Stimulated activated CD4-positive, alpha-beta T cell treated with anti-CD3 and anti-CD28 coated beads, Interleukin-2, amount 100 ng/mL, for 48 hours (primary cell): ENCODE measurements around the gene LAMB1.
"Not testable (repeated sequence)": the region's sequence is repeated elsewhere in the genome, so short reads cannot be mapped to it uniquely, and the experiment has no call there.

Experiments used
- DNase-seq, 2 donors: peaks; one replicate each; pipeline ENCODE4 v3.0.0-alpha.2; 2020

The LAMB1 gene

DNA sequence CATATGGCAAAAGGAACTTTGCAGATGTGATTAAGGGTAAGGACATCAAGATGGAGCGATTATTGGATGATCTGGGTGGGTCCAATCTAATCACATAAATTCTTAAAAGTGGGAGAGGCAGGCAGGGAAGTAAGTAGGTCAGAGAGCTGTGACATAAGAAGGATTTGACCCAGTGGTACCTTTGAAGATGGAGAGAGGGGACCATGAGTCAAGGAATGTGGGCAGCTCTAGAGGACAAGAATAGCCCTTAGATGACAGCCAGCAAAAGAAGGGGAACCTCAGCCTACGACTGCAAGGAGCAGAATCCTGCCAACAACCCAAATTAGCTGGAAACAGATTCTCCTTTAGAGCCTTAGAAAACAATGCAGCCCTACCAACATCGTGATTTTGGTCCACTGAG lies 34.5 kb downstream of the LAMB1 start:
- DNase-seq: no peak

GRCh38 chr7:107967420-107967819 lies 35.5 kb downstream of the LAMB1 start:
- DNase-seq: no peak

GRCh38 chr7:107966711-107967110 lies 36.2 kb downstream of the LAMB1 start:
- no peak for DNase-seq

- DNase-seq: no peak
Measured at GRCh38 chr7:107964510-107964909, 38.5 kb downstream of the LAMB1 start.

DNA sequence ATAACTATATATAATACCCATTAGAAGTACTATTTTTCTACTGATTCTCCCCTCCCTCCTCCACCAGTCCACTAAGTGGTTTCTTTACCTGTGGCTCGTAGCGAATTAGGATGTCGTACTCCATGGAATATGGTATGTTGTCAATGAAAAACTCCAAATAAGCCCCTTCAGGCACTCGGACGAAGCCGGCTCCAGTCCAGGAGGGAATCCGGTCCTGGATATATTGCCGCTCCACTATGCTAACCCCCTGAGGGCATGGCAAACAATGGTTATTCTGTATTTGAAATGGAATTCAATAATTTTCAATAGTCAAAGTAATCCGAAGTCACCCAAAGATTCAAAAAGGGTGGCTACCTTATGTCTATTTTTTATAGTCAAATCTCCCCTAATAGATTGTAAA lies 40.1 kb downstream of the LAMB1 start:
- no peak for DNase-seq

DNA sequence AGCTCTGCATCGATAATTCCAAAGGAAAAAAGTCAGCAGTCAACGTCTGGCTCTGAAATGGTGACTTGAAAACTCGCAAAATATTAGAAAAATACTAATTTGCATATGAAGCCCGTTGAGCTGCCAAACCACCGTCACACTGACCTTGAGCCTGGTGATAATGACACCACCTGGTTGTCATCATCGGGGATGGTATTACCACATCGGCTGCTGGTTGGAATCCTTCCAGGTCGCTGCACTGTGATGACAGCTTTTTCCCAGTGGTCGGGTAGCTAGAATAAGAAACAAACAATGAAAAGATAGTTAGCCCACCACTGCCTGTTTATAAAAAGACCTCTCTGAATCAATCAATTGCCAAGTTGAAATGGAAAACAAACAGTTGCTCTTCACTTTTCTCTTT lies 41.6 kb downstream of the LAMB1 start:
- DNase-seq: no peak

- no peak for DNase-seq
Measured at GRCh38 chr7:107960272-107960671, 42.7 kb downstream of the LAMB1 start.

- no peak for DNase-seq
Measured at GRCh38 chr7:107959527-107959898, 43.4 kb downstream of the LAMB1 start.

GRCh38 chr7:107958764-107959526 lies 44.0 kb downstream of the LAMB1 start:
- no peak for DNase-seq

GRCh38 chr7:107957436-107957835 lies 45.5 kb downstream of the LAMB1 start:
- DNase-seq: no peak

DNA sequence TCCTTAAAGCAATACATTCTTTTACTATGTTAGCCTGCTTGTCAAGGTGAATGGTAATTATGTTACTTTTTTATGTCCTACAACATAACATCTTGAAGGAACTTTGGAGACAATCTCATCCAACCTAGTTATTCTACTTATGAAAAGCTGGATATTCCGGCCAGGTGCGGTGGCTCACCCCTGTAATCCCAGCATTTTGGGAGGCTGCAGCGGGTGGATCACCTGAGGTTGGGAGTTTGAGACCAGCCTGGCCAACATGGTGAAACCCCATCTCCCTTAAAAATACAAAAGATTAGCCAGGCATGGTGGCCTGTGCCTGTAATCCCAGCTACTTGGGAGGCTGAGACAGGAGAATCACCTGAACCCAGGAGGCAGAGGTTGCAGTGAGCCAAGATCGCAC lies 46.0 kb downstream of the LAMB1 start:
- DNase-seq: not testable (repeated sequence)

DNA sequence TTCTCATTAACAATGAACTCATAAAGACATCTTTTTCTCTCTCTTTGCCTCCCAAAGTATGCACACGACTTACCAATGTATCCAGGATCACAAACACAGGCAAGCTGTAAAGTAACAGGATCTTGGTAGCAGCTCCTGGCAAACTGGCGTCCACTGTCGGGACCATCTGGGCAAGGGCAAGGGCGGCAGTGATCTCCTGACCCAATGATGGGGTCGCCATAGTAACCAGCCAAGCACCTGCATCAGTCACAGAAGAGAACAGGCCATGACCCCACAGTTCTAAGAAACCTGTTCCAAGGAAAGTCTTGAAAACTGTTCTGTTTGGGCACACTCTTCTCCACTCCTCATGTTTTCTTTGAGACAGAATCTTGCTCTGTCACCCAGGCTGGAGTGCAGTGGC lies 47.6 kb downstream of the LAMB1 start:
- DNase-seq: no peak

DNA sequence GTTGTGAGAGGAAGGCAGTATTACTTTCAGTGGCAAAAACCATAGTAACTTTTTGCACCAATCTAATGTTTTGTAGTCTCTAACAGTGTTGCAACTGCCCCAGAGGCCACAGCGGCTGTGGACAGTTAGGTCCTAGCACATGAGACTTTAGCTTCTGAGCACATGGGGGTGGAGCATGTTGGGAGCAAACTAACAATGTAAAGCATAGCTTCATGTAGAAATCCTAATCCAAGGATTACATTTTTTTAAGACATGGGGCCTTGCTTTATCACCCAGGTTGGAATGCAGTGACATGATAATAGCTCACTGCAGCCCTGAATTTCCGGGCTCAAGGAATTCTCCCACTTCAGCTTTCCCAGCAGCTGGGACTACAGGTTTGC lies 49.0 kb downstream of the LAMB1 start:
- DNase-seq: no peak

GRCh38 chr7:107953265-107953923 lies 49.6 kb downstream of the LAMB1 start:
- DNase-seq: no peak

- no peak for DNase-seq
Measured at GRCh38 chr7:107951896-107952295, 51.1 kb downstream of the LAMB1 start.

GRCh38 chr7:107951172-107951787 lies 51.7 kb downstream of the LAMB1 start:
- no peak for DNase-seq

DNA sequence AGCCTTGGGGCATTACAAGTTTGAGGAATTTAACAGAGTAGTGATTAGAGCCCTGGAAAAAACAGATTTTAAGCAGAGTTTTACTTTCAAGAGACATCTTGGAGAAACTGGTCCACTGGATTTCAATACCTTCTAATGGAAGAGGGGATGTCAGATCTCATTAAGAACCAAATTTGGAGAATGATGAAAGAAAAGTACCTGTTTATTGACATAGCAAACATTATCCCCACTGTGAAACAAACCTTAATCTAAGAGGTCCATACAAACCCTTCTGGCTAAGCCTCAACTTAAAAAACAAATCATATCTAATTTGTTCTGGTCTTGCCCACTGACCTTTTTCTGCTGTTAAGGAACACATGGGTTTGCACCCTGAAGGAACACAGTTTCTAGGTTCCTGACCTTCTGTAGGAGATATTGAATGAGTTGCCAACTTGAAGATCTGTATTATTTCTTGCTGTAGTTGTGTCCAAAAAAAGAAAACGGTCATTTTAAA lies 53.5 kb downstream of the LAMB1 start:
- no peak for DNase-seq

DNA sequence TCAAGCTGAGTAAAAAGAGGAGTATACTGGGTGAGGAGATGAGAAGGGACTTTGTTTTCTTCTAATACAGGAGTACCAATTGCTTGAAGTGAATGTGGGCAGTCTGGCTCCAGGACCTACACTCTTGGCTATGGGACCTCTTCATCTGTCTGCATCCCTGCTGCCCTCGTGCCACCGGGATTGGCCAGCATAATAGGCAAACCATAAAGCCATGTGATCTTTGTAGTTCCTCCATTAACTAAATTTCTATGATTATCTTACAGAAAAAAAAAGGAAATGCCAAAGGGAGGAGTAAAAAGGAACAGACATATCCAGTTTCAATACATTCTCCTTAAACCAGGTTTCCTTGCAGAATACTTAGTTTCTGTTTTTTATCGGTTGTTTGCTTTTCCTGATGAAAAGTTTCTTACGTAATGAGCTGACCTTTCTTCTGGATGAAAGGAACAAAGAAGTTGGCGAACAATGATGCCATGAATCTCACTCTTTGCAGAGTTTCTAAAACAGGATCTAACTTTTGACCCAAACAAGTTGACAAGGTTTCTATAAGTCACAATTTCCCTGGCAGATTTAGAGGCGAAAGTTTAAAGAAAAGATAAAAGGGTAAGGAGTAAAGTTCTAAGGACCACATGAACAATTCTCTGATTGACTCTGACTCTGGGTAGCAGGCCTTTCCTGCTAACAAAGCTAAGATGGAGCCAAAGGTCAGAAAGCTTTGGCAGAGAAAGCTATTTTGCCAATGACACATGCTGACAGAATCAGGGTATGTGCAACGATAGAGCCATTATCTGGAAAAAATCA lies 54.1 kb downstream of the LAMB1 start:
- no peak for DNase-seq

- no peak for DNase-seq
Measured at GRCh38 chr7:107946881-107947280, 56.1 kb downstream of the LAMB1 start.

- no peak for DNase-seq
Measured at GRCh38 chr7:107946451-107946850, 56.5 kb downstream of the LAMB1 start.

DNA sequence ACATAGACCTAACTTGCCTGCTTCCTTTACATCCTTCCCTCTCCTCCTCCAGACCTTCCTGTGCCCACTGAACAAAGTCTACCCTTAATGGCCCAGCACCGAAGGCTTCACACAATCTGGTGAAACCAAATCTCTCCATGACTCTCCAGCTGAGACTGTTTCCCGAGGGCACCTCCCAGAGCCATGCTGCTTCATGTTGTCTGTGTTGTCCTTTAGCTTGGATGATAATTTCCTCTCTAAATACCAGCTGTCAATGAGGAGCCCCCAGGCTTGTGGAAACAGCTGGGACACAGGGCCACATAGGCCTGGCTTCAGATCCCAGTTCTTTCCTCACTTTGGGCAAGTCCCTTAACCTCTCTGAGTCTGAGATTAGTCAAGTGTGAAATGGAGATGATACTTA lies 57.6 kb downstream of the LAMB1 start:
- DNase-seq: no peak

DNA sequence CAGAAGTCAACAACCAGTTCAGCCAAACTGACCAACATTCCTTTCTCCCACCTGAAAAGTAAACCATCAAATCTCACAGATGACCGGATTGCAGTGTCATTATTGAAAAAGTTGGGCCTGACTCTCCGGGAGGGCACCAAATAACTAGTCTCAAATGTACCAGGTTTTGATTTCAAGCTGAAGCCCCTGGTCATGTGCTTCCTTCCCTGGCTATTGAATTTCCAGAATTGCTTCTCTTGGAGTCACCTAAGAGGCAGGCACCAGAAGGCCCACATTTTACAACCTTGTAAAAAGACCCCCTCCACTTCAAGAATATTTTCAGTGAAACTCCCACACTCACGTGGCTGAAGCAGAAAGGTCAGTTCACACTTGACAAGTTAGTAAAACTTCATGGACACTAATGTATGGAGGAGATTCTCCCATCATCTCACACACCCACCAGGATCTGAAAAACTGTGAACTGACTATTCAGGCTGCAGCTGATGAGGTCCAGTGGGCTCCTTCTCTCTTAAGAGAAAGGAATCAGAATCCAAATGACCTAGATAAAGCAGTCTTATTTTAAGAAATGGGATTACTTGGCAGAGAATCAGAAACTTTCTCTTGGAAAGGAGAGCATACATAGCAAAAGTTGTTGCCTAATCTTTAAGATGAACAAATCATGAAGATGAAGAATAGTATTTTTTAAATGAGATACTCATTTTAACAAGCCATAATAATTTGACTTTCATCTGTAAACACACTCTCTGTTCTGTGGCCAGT lies 58.4 kb downstream of the LAMB1 start:
- DNase-seq: no peak

DNA sequence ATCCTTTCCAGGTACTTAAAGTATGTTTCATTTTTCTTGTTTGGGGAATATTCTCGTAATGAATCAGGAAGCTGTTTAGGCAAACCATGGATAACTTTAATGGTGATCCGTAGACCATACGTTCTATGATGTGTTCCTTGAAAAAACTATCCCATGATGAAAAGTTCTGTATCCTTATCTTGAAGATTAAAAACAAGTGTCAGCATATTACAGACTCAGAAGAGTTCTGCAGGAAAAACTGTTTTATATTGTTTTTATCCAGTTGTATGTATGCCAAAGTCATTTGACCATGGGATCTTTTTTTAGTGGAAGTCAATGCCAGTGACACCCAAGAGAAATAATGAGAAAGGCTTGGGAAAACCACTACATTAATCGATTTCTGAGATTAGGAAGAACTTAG lies 59.9 kb downstream of the LAMB1 start:
- DNase-seq: no peak
